NCI-H82 treated with DMSO at 0.1 percent for 48 hours (cell line): Measurements from ENCODE around the gene EFCAB5.
"Not testable (repeated sequence)": the region's sequence is repeated elsewhere in the genome, so short reads cannot be mapped to it uniquely, and the experiment has no call there.

ENCODE experiments used
- DNase-seq: peaks from one replicate; lab custom pipeline; 2025; ENCODE audit not compliant: unreplicated experiment; lab: John Stamatoyannopoulos, UW

The EFCAB5 gene

GRCh38 chr17:29933379-29933778 lies 8.1 kb upstream of the EFCAB5 start:
- DNase-seq = peak; percentile 27

DNA sequence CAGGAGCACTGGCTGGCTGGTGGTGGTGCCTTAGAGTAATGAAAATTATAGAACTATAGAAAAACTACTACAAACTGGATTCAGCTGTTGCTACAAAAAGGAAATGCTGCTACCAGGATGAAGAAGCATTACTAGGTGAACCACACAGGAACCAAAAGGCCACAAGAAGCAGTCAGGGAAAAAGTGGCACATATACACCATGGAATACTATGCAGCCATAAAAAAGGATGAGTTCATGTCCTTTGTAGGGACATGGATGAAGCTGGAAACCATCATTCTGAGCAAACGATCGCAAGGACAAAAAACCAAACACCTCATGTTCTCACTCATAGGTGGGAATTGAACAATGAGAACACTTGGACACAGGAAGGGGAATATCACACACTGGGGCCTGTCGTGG lies 5.5 kb upstream of the EFCAB5 start:
- not testable (repeated sequence) for DNase-seq

DNA sequence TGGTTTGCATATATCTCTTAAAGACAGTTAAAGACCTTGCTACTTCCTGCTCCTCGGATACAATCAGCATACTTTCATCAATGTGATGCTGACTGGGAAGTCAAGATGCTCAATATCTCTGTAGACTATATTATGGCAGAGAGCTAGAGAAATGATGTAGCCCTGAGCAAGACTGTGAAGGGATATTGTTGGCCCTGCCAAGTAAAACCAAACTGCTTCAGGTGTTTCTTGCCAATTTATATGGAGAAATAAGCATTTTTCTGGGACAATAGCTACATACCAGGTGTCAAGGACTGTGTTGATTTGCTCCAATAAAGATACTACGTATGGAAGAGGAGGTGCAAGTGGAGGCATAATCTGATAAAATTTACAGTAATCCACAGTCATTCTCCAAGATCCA lies 4.7 kb upstream of the EFCAB5 start:
- no peak for DNase-seq

- no peak for DNase-seq
Measured at GRCh38 chr17:29945281-29945680, 3.8 kb downstream of the EFCAB5 start.

GRCh38 chr17:29948448-29949215 lies 7.2 kb downstream of the EFCAB5 start:
- DNase-seq = no peak

- peak; percentile 32 for DNase-seq
Measured at GRCh38 chr17:29949696-29950095, 8.3 kb downstream of the EFCAB5 start.

DNA sequence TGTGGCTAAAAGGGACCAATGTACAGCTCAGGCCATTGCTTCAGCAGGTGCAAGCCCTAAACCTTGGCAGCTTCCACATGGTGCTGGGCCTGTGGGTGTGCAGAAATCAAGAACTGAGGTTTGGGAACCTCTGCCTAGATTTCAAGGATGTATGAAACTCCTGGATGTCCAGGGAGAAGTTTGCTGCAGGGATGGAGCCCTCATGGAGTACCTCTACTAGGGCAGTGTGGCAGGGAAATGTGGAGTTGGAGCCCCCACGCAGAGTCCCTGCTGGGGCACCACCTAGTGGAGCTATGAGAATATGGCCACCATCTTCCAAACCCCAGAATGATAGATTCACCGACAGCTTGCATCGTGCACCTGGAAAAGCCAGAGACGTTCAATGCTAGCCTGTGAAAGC lies 13.0 kb downstream of the EFCAB5 start:
- DNase-seq = no peak

GRCh38 chr17:29956225-29956624 lies 14.8 kb downstream of the EFCAB5 start:
- no peak for DNase-seq

- DNase-seq = not testable (repeated sequence)
Measured at GRCh38 chr17:29957488-29957887, 16.1 kb downstream of the EFCAB5 start.

- no peak for DNase-seq
Measured at GRCh38 chr17:29958947-29959657, 17.7 kb downstream of the EFCAB5 start.

DNA sequence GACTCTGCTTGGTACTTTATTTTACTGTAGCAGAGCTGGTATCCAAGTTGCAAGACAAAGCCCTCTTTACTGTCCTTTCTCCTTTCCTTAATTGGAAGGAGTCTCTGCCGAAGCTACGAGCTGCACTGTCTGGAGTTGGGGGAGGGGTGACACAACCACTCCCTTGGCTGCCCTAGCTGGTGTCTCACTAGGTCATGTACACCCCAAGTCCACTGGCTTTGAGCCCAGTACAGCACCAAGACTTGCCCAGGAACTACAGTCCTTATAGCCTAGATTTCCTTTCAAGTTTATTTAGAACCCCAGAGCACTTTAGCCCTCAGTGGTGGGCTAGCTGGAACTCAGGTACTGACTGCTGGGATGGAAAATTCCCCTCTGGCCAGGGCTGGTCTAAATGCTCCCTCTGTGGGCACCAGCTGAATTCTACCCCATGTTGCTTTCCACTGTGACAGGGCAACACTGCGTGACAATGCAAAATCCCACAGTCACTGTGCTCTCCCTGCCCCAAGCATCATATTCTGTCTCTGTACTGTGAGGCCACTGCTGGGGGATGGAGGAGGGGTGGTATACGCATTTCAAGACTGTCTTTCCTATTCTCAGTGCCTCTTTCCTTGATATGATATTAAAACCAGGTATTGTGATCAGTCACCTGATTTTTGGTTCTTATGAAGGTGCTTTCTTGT lies 18.4 kb downstream of the EFCAB5 start:
- no peak for DNase-seq

DNA sequence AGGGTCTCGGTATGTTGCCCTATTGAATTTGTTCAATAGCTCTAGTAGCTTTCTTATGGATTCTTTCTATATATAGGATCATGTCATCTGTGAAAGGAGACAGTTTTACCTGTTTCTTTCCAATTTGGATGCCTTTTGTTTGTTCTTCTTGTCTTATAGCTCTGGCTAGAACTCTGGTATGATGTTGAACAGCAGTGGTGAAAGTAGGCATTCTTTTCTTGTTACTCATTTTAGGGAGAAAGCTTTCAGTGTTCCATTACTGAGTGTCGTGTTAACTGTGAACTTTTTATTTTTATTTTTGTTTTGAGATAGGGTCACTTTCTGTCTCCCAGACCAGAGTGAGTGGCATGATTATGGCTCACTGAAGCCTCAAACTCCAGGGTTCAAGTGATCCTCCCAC lies 21.2 kb downstream of the EFCAB5 start:
- no peak for DNase-seq

DNA sequence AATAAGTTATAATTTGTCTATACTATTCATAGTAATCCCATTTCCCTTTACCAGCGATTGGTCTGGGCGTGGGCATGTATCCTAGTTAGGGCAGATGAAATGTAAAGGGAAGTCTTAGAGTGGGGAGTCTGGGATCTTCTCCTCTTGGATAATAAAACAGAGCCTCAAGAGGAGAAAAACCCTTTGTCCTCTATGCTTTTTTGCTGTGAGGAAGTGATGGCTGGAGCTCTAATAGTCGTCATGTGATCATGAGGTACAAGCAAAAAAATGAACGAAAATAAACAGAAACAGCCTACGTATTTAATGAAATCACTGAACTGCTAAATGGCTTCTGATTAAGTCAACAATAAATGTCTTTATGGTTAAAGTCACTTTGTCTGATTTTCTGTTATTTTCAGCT lies 26.8 kb downstream of the EFCAB5 start:
- DNase-seq = no peak

GRCh38 chr17:29972277-29972676 lies 30.8 kb downstream of the EFCAB5 start:
- DNase-seq = no peak

DNA sequence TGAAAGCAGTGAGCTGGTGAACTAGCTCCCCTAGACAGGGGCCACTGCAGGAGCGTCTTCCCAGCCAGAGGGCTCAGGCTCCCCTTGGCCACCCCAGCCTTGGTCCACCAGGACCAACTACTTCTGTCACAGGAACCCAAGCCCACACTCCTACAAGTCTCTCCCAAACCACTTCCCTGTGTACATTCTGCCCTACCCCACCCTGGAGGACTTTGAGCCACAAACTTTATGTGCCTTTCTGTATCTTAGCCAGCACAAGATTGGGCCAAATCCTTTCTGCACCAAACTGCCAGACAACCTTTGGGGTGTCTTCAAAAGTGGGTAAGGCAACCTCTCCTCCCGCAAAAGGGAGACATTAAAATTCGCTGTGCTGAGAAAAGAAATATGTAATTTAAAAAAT lies 31.6 kb downstream of the EFCAB5 start:
- no peak for DNase-seq

- no peak for DNase-seq
Measured at GRCh38 chr17:29977836-29978235, 36.4 kb downstream of the EFCAB5 start.

- DNase-seq = no peak
Measured at GRCh38 chr17:29980261-29980660, 38.8 kb downstream of the EFCAB5 start.

GRCh38 chr17:29982991-29983653 lies 41.7 kb downstream of the EFCAB5 start:
- no peak for DNase-seq

GRCh38 chr17:29996458-29996857 lies 55.0 kb downstream of the EFCAB5 start:
- DNase-seq = no peak

GRCh38 chr17:30000001-30000754 lies 58.7 kb downstream of the EFCAB5 start:
- no peak for DNase-seq

GRCh38 chr17:30000755-30001257 lies 59.4 kb downstream of the EFCAB5 start:
- DNase-seq = no peak
